IMR-90 (cell line): ENCODE measurements around the gene PTPRK.

Source experiments
- BHLHE40 ChIP-seq: fragments of 150-350 bp; IDR thresholded peaks from 2 replicates; pipeline ENCODE4 v1.6.1; 2016; ENCODE audit warnings: mild to moderate bottlenecking, low read depth, low read length
- POLR2A ChIP-seq: IDR thresholded peaks from 2 replicates; pipeline ENCODE4 v1.6.1; 2012; ENCODE audit warnings: mild to moderate bottlenecking, low read depth, low read length
- RAD21 ChIP-seq: IDR thresholded peaks from 2 replicates; pipeline ENCODE4 v1.6.1; 2012; ENCODE audit warnings: low read length, improper control_type of control experiment
- RCOR1 ChIP-seq: IDR thresholded peaks from 2 replicates; pipeline ENCODE4 v1.6.1; 2012; ENCODE audit warnings: mild to moderate bottlenecking, low read length, improper control_type of control experiment; ENCODE audit not compliant: insufficient replicate concordance
- RFX5 ChIP-seq: IDR thresholded peaks from 2 replicates; pipeline ENCODE4 v1.8.0; 2012; ENCODE audit warnings: low read depth, mild to moderate bottlenecking, low read length, moderate library complexity
- SMC3 ChIP-seq: fragments of 150-350 bp; IDR thresholded peaks from 2 replicates; pipeline ENCODE4 v1.6.1; 2016; ENCODE audit warnings: low read depth, mild to moderate bottlenecking, antibody characterized with exemption, low read length, moderate library complexity
- TF ChIP-seq, protein P1 (sequence below): fragments of 150-350 bp; IDR thresholded peaks from 2 replicates; pipeline ENCODE4 v1.6.1; 2016; ENCODE audit warnings: low read depth, mild to moderate bottlenecking, low read length, moderate library complexity, borderline replicate concordance
- TF ChIP-seq, protein P2 (sequence below): conservative IDR thresholded peaks from 2 replicates; pipeline ENCODE4 v1.5.1; 2012; ENCODE audit warnings: mild to moderate bottlenecking, low read depth, low read length, improper control_type of control experiment

DNA sequence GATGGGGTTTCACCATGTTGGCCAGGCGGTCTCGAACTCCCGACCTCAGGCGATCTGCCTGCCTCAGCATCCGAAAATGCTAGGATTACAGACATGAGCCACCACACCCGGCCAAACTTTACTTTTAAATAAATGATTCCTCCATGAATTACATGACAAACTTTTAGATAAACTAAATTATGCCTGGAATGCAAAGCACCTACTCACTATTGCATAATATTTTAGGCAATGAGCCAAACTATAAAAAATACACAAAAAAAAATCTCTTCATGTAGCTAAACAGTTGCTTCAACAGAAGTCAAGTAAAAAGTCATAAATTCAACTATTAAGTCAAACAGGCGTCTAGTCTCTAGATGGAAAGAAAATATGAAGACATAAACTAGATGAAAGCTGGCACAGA lies 56.5 kb downstream of the PTPRK start:
- TF ChIP-seq, protein P1, sequence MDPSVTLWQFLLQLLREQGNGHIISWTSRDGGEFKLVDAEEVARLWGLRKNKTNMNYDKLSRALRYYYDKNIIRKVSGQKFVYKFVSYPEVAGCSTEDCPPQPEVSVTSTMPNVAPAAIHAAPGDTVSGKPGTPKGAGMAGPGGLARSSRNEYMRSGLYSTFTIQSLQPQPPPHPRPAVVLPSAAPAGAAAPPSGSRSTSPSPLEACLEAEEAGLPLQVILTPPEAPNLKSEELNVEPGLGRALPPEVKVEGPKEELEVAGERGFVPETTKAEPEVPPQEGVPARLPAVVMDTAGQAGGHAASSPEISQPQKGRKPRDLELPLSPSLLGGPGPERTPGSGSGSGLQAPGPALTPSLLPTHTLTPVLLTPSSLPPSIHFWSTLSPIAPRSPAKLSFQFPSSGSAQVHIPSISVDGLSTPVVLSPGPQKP, result no peak
- TF ChIP-seq, protein P2, sequence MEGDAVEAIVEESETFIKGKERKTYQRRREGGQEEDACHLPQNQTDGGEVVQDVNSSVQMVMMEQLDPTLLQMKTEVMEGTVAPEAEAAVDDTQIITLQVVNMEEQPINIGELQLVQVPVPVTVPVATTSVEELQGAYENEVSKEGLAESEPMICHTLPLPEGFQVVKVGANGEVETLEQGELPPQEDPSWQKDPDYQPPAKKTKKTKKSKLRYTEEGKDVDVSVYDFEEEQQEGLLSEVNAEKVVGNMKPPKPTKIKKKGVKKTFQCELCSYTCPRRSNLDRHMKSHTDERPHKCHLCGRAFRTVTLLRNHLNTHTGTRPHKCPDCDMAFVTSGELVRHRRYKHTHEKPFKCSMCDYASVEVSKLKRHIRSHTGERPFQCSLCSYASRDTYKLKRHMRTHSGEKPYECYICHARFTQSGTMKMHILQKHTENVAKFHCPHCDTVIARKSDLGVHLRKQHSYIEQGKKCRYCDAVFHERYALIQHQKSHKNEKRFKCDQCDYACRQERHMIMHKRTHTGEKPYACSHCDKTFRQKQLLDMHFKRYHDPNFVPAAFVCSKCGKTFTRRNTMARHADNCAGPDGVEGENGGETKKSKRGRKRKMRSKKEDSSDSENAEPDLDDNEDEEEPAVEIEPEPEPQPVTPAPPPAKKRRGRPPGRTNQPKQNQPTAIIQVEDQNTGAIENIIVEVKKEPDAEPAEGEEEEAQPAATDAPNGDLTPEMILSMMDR, result no peak
- TF ChIP-seq POLR2A (no peak), RCOR1 (no peak), RFX5 (no peak), RAD21 (no peak), BHLHE40 (no peak), SMC3 (no peak)
